Measurements from ENCODE around the gene VAV2.

VAV2 gene

GRCh38 chr9:133741716-133742115 lies 250.4 kb downstream of the VAV2 start:
- DNase-seq (ENCODE audit: low spot score): no peak

- no peak for DNase-seq (ENCODE audit: low spot score)
These were observed 251.2 kb downstream of the VAV2 start for GRCh38 chr9:133740911-133741310.

GRCh38 chr9:133739408-133740280 lies 252.5 kb downstream of the VAV2 start:
- no peak for DNase-seq (ENCODE audit: low spot score)

- no peak for DNase-seq (ENCODE audit: low spot score)
These were observed 253.4 kb downstream of the VAV2 start for GRCh38 chr9:133738640-133739225.

- DNase-seq (ENCODE audit: low spot score): peak; percentile 93
These were observed 254.1 kb downstream of the VAV2 start, which contains the start of gene SARDH for GRCh38 chr9:133737774-133738639. SARDH (minus strand) TSS chr9:133738352; CDS start chr9:133734173, 4,179 bp downstream.

GRCh38 chr9:133737071-133737773 lies 254.9 kb downstream of the VAV2 start:
- DNase-seq (ENCODE audit: low spot score): no peak

- no peak for DNase-seq (ENCODE audit: low spot score)
These were observed 256.2 kb downstream of the VAV2 start for GRCh38 chr9:133735931-133736330.

- no peak for DNase-seq (ENCODE audit: low spot score)
These were observed 256.7 kb downstream of the VAV2 start for GRCh38 chr9:133735415-133735775.

GRCh38 chr9:133734590-133735414 lies 257.3 kb downstream of the VAV2 start:
- DNase-seq (ENCODE audit: low spot score): peak; percentile 2

- DNase-seq (ENCODE audit: low spot score): no peak
These were observed 258.2 kb downstream of the VAV2 start for GRCh38 chr9:133733796-133734533.

- DNase-seq (ENCODE audit: low spot score): no peak
These were observed 258.7 kb downstream of the VAV2 start for GRCh38 chr9:133733421-133733795.

GRCh38 chr9:133732639-133733408 lies 259.3 kb downstream of the VAV2 start:
- DNase-seq (ENCODE audit: low spot score): no peak

- DNase-seq (ENCODE audit: low spot score): peak; percentile 92
These were observed 260.1 kb downstream of the VAV2 start for GRCh38 chr9:133731876-133732638.

GRCh38 chr9:133730994-133731715 lies 261.0 kb downstream of the VAV2 start:
- DNase-seq (ENCODE audit: low spot score): peak; percentile 4

GRCh38 chr9:133729617-133730281 lies 262.4 kb downstream of the VAV2 start:
- DNase-seq (ENCODE audit: low spot score): no peak

- DNase-seq (ENCODE audit: low spot score): no peak
These were observed 263.1 kb downstream of the VAV2 start for GRCh38 chr9:133728856-133729616.

Data from hepatic stellate cell (primary cell).